HEK293 (cell line): ENCODE measurements around the gene HMX1.

Source experiments
- CTCF ChIP-seq: fragments of 450-650 bp; formaldehyde crosslinking; IDR thresholded peaks from 2 replicates; pipeline ENCODE4 v1.5.1; 2016; ENCODE audit warnings: missing biosample characterization, missing genetic modification characterization
- ZBTB26 ChIP-seq: fragments of 450-650 bp; formaldehyde crosslinking; optimal IDR thresholded peaks from 2 replicates; pipeline ENCODE3; 2016; ENCODE audit warnings: missing biosample characterization, mild to moderate bottlenecking, missing genetic modification characterization
- ZNF138 ChIP-seq: fragments of 450-650 bp; formaldehyde crosslinking; IDR thresholded peaks from 2 replicates; pipeline ENCODE4 v1.5.1; 2016; ENCODE audit warnings: missing biosample characterization, missing genetic modification characterization, borderline replicate concordance
- ZNF513 ChIP-seq: fragments of 450-650 bp; IDR thresholded peaks from 2 replicates; pipeline ENCODE4 v1.5.1; 2018; ENCODE audit warnings: missing biosample characterization, missing genetic modification characterization
- ZNF530 ChIP-seq: fragments of 450-650 bp; formaldehyde crosslinking; IDR thresholded peaks from 2 replicates; pipeline ENCODE4 v1.5.1; 2016; ENCODE audit warnings: low read depth, missing biosample characterization, missing genetic modification characterization

GRCh38 chr4:8846046-8846720, 25.5 kb downstream of the HMX1 start:
- TF ChIP-seq ZNF530 (tag by site-specific recombination) (no peak), ZNF138 (tag by site-specific recombination) (no peak), ZNF513 (tag by site-specific recombination) (no peak), CTCF (tag by site-specific recombination) (no peak), ZBTB26 (tag by site-specific recombination) (no peak)
